Stimulated activated naive CD4-positive, alpha-beta T cell (primary cell): ENCODE measurements around the gene ECI1.

Source experiments
- DNase-seq, 6 experiments: peaks; one replicate each; lab custom pipeline; 2025; lab: John Stamatoyannopoulos, UW

ECI1 gene

GRCh38 chr16:2251296-2252111 is at the start of gene ECI1:
Gene ECI1, minus strand, starts transcription at chr16:2251587. Its CDS starts 21 bp downstream, at chr16:2251566.
- DNase-seq: peak; percentile 45 to 78 (median 64)

GRCh38 chr16:2299915-2300192 is 48.5 kb upstream of the ECI1 start:
- DNase-seq: no peak

- no peak for DNase-seq
Observed at GRCh38 chr16:2299121-2299914, 47.9 kb upstream of the ECI1 start.

- DNase-seq: no peak
Observed at GRCh38 chr16:2298621-2299020, 47.2 kb upstream of the ECI1 start.

GRCh38 chr16:2297506-2297860 is 46.1 kb upstream of the ECI1 start:
- DNase-seq: no peak

- DNase-seq: no peak
Observed at GRCh38 chr16:2296661-2297505, 45.5 kb upstream of the ECI1 start.

GRCh38 chr16:2295056-2295798 is 43.8 kb upstream of the ECI1 start:
- no peak for DNase-seq

GRCh38 chr16:2292221-2292620 is 40.8 kb upstream of the ECI1 start:
- DNase-seq: no peak

GRCh38 chr16:2289282-2289681 is 37.9 kb upstream of the ECI1 start:
- no peak for DNase-seq

GRCh38 chr16:2288726-2289125 is 37.3 kb upstream of the ECI1 start:
- no peak for DNase-seq

- no peak for DNase-seq
Observed at GRCh38 chr16:2287916-2288547, 36.6 kb upstream of the ECI1 start.

- no peak for DNase-seq
Observed at GRCh38 chr16:2286550-2286949, 35.2 kb upstream of the ECI1 start.

- no peak for DNase-seq
Observed at GRCh38 chr16:2285731-2286191, 34.4 kb upstream of the ECI1 start.

GRCh38 chr16:2284797-2285576 is 33.6 kb upstream of the ECI1 start:
- no peak for DNase-seq

- no peak for DNase-seq
Observed at GRCh38 chr16:2284001-2284770, 32.8 kb upstream of the ECI1 start.

GRCh38 chr16:2282866-2283555 is 31.6 kb upstream of the ECI1 start:
- no peak for DNase-seq

GRCh38 chr16:2282262-2282661 is 30.9 kb upstream of the ECI1 start:
- DNase-seq: no peak

GRCh38 chr16:2280981-2281542 is 29.7 kb upstream of the ECI1 start:
- no peak for DNase-seq

- DNase-seq: no peak
Observed at GRCh38 chr16:2280461-2280860, 29.1 kb upstream of the ECI1 start.
